HG03521 (cell line): Measurements from ENCODE around the gene HSPD1.
A peak's percentile ranks its signal among the peaks of the same experiment; 100 is the strongest.

Experiments
- ATAC-seq: cut with Tn5 transposase; IDR thresholded peaks from one replicate; pipeline ENCODE4 v1.9.1; 2021; ENCODE audit warnings: mild to moderate bottlenecking, moderate library complexity; ENCODE audit not compliant: unreplicated experiment

HSPD1 gene

DNA sequence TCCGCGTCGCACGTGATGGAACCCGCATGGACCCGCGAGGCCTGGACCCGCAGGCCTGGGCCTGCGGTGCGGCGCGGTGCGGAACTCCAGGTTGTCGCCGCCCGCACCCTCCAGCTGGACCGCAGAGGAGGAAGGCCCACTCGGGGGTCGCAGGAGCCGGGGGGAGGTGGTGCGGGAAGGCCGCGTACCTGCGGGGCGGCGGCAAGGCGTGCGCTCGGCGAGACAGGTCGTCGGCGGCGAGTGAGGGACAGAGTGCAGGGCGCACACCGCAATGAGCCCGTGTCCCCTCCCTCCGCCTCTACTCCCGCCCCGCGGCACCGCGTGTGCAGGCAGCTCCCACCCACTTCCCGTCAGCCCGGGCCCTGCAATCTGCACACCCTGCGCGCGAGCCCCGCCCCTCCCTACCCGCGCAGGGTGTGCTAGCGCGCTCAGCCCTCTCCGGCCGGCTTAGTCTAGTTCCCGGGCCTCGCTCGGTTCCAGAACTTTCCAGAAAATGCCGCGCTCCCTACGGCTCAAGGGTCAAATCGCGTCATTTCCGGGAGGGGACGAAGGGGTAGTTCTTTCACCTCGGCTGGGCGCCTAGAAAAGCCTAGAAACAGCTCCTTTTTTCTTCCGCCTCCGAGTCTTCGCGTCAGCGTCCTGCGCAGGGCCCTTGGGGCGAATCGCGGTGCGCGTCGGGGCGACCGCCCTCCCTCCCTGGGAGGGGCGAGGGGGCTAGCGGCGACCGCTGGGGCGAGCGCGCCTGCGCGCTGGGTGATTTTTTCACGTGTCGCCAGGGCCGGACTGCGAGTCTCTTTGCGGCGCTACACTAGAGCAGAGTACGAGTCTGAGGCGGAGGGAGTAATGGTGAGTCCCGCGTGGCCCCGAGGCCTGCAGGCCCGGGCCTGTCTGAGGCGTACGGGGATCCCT lies at the start of gene HSPD1, which contains the start of gene HSPE1:
HSPD1 (minus strand) TSS at position 247 of the 909 bp plus-strand sequence. CDS start 992 bp downstream, outside the sequence.
HSPE1 (plus strand) TSS at position 786 of the 909 bp plus-strand sequence; CDS start at position 844, 58 bp downstream.
- peak; percentile 76 for ATAC-seq

DNA sequence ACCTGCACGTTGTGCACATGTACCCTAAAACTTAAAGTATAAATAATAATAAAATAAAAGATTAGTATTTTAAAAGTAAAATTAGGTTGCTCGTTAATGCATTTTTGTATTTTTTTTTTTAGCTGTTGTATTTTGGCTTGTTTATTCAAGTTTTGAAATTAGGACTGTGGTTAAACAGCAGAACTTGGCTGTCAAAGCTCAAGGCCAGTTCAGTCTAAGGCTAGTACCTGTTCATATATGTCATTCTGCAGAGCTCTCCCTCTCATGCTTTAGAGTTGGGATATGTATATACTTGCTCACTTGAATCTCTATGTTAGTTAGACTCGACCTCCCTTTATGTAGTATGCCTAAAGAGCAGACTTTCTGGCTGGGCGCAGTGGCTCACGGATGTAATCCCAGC lies 48.9 kb upstream of the HSPD1 start:
- no peak for ATAC-seq

DNA sequence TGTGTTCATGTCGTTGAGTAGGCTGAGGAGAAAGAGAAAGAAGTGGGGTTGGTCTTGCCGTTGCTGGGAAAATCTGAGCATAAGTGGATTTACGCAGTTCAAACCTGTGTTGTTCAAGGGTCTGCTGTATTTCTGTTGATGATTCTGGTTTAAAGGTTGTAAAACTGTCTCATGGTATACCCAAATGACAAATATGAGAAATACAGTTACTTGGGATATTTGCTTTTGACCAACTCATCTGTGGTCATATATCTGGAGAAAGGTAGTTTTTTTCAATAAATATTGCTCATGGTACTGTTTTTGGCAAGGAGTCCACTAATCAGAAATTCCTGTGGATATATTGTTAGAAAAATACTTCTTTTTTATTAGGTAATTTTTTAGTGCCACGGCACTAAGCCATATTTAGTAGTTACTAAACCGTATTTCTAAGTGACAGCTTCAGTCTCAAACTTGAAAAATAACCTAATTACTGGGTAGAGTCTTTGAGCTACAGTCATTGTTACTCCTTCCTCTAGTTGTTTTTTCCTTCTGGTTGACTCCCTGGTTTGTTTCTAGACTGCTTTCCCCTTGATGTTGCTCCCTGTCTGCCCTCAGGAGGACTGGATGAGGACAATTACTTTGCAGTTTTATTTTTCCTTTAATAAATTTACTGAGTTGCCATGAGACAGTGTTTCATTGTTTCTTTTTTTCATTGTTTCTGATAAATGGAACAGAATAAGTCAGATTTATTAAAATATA lies 47.7 kb upstream of the HSPD1 start:
- ATAC-seq: no peak

DNA sequence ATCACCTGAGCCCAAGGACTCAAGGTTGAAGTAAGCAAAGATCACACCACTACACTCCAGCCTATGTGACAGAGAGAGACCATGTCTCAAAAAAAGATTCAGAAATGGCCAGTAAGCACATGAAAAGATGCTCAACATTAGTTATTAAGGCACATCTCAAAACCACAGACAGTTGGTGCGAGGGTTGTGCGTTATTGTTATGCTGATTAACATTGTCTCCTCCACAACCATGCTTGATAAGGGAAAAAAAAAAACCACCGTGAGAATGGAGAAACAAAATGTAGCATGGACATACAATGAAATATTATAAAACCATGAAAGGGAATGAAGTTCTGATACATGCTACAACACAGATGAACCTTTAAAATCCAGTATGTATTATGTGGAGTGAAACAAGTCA lies 43.6 kb upstream of the HSPD1 start:
- no peak for ATAC-seq

DNA sequence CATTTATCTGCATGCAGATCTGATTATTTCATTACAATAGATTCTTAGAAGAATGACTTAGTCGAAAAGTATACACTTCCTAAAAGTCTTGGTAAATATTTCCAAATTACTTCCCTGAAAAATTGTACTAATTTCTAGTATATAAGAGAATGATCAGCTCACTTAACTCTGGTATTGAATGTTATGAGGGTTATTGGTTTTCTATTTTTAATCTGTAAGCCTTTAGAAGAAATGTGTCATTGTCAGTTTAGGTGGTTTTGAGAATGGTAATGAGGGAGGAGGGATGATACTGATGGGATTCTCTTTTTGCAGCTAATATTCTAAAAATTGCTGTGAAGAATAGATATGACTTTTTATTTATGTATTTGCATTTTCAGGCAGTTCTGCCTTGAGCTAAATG lies 40.1 kb upstream of the HSPD1 start:
- ATAC-seq: no peak

DNA sequence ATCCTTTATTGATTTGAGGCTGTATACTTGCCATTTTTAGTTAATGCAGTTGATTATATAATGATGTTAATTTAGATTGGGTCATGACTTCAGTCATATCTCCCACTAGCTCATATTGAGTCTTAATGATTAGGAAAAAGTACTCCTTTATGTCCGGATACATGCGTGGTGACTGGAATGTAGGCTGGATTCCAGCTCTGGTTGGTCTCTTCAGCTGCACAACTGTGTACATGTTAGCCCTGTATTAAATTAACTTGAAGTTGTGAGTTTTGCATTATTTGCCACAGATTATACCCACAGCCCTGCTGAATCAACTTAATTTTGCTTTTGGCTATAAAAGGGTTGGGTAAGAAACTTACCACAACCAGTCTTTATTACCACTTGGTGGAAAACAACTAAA lies 38.8 kb upstream of the HSPD1 start:
- no peak for ATAC-seq

DNA sequence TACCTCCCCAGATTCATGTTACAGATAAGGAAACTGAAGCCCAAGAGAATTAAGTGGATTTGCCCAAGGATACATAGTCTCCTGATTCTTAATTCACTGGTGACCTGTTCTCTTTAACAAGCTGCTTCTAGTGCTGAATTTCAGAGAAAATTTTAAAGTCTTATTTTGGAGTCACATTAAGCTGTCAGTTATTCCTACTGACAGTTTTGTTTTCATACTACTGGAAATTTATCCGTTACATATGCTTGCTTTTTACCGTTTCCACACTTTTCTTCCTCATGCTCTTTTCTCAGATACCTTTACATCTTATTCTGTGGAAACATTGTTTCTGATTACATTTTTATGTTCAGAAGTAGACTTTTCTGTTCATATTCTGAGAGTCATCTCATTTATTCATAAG lies 17.5 kb upstream of the HSPD1 start:
- no peak for ATAC-seq

DNA sequence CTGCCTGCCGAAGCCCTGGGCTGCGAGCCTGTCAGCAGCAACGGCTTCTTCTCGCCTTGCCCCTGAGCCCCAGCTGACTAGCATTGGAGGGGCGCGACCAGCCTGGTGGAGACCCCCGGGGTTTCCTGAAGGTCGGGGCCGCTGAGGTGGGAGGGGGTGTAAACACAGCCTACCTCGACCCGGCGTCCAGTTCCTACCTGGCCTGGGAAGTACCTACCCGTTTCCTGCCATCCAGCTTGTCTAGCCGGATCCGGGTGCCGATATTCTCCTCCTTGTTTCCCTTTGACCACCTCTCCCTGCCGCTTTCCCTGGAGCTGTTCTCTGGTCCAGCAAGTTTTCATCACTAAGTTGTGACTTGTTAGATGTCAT lies 16.7 kb upstream of the HSPD1 start:
- ATAC-seq: peak; percentile 4

DNA sequence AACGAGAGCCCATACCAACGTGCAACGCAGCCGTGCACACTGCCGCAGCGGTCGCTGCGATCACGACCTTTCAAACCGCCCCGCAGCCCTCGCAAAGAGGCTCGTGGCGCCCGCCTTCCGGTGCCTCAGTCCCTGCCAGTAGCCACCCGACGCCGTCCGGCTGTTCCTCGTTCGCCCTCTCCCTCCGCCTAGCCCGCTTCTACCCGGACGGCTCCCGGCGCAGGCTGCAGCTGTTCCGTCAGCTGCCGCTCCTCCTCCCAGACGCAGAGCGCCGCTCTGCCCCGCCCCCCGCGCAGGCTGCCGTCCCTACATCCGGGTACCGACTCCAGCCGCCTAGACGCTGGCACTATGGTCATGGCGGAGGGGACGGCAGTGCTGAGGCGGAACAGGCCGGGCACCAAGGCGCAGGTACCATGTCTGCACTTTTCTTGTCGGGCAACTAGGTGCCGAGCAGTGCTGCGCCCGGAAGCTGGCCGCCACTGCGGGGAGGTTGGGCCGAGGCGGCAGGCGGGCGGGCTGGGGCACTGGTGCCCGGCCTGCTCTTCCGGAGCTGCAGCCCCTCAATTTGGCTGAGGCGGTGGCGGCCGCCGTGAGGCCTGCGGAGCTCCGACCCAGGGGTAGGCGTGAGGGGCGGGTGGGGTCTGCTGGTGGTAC lies 16.2 kb upstream of the HSPD1 start, which contains the start of gene MOB4:
MOB4 (plus strand) TSS at position 328 of the 654 bp plus-strand sequence; CDS start at position 349, 21 bp downstream.
- peak; percentile 97 for ATAC-seq

DNA sequence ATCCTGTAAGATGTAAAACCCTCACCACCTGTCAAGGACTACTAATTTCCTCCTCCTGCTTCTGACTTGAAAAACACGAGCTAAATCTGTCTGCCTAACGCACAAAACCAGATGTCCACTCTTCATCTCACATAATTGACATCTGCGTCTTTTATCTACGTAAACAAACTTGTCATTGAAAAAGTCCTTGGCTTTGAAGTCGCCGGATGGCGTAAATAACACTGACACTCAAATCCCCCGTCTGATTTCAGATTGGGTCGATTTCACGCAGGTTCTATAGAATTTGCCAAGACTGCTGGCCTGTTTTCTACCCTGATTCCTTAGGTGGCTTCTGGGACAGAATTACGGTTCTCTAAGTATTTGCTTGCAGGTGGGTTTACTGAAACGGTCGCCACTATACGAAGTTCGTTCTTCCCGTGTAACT lies 15.7 kb upstream of the HSPD1 start:
- no peak for ATAC-seq

DNA sequence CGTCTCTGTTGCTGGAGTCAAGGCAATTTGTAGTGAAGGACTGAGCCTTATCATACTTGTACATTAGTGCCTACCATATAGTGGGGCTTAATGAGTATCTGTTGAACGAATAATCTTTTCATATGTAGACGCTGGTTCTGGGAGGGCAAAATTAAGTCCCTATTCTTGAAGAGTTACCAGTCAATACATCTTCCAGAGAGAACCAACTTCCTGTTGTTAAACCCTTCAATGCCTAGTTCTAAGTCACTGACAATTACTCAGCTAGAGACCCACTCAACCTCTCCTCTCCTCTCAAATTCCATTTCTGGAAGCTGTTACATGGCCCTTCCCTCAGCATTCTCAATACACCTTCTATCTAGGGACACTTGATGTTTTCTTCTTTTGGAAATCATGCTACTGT lies 15.1 kb upstream of the HSPD1 start:
- ATAC-seq: no peak

DNA sequence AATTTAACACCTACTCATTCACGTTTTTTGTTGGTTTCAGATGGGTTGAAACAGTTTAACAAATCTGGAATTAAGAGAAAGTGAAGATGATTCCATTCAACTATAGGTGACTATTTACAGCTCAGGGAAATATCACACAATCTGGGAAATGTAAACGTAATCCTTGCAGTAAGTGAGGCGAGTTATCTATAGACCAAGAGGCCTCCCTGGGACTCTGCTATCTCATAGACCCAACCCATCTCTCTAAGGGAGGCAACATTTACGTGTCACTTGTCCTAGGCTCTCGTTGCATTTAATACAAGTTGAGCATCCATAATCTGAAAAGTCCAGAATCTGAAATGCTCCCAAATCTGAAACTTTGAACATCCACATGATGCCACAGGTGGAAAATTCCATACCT lies 14.3 kb upstream of the HSPD1 start:
- no peak for ATAC-seq

DNA sequence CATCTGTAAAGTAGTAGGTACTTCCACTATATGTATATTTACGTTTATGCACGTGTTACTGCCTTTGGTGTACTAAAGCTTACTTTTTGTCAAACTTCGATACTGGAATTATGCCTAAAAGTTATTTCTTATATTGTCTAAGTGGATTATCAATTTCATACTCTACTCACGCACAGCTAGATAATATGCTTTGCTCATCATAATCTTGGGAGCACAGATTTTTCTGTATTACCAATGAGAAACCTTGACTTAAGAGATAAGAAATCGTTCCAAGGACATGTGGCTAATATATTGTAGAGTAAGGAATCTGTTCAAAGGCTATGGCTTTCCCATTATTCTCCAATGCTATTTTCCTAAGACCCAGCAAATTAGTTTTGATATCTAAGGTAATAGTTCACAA lies 7.0 kb upstream of the HSPD1 start:
- ATAC-seq: no peak

DNA sequence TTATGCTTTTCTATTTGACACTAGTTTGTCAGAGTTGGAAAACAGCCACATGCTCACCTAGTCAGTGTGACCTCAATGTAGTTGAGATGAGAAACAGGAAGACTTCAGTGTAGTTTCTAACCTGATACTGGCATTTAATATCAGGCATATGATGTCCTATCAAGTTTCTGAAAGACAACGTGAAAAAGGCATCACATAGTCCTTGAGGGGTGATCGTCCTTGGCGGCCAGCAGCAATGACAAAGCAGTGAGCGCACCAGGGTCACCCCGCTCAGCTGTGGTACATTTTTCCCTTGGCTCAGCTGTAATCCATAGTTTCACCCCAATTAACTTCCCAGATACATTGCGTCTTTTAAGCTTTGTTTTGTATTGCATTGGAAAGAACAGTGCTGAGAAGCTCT lies 4.9 kb upstream of the HSPD1 start:
- ATAC-seq: no peak

DNA sequence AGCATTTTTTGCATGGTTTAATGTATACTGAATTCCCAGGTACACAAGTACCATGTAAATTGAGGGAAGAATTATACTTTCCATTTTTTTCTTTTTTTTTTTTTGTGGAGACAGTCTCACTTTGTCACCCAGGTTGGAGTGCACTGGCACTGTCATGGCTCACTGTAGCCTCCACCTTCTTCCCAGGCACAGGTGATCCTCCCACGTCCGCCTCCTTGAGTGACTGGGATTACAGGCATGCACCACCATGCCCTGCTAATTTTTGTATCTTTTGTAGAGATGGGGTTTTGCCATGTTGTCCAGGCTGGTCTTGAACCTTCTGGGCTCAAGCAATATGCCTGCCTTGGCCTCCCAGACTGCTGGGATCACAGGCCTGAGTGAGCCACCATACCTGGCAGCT lies 4.4 kb upstream of the HSPD1 start:
- ATAC-seq: no peak

DNA sequence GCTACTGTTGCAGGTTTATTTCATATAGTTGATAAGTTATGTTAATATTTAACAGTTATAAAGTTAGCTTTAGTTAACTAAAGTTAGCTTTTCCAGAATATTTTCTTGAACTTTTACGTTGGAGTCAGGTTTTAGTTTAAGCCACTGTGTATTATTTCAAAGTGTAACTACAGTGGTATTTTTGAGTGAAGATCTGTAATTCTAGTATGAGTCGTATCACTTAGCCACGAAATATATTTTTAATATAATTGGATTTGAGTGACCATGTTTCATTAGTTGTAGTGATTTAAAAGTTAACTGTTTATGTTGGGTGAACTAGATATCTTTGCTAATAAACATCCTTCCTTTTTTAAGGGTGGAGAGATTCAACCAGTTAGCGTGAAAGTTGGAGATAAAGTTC lies 3.0 kb upstream of the HSPD1 start:
- ATAC-seq: no peak

DNA sequence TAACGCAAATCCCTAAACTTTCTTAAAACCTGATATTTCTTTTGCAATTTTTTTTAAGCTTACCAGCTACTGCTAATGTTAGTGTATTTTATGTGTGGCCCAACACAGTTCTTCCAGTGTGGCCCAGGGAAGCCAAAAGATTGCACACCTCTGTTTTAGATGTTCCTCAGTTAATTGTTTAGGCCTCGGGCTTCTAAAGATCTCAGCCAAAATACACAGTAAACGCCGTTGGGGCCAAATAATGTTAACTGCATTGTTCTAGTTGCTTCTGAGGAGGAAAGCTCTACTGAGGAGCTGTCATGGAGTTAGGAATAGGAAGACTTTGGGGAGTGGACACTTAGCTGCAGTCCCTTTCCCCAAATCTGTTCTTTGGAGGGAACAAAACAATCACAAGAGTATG lies 2.6 kb upstream of the HSPD1 start:
- no peak for ATAC-seq

DNA sequence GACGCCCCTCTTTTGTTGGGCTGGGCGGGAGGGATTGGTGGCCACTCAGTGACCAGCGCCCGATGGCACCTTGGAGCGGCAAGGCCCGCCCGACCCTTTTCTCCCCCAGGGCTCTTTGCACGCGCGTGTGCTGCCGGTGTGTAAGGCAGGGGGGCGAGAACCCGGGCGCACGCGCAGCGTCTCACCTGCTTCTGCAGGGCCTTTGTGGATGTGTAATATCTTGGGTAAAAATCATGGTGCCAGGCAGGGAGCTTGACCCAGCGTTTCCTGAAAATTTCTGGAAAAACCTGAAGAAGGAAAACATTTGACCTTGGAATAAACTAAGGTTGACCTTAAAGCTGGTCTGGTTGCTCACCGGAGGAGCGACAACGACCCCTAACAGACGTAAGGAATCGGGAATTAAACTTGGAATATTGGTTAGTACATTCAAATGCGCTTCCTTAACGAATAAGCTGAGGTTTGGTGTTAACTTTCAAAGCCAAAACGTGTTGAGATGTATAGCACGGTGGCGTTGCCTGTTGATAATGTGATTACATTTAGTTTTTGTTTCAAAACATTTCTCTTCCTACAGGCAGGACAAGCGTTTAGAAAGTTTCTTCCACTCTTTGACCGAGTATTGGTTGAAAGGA lies 977 bp upstream of the HSPD1 start:
- ATAC-seq: peak; percentile 1

DNA sequence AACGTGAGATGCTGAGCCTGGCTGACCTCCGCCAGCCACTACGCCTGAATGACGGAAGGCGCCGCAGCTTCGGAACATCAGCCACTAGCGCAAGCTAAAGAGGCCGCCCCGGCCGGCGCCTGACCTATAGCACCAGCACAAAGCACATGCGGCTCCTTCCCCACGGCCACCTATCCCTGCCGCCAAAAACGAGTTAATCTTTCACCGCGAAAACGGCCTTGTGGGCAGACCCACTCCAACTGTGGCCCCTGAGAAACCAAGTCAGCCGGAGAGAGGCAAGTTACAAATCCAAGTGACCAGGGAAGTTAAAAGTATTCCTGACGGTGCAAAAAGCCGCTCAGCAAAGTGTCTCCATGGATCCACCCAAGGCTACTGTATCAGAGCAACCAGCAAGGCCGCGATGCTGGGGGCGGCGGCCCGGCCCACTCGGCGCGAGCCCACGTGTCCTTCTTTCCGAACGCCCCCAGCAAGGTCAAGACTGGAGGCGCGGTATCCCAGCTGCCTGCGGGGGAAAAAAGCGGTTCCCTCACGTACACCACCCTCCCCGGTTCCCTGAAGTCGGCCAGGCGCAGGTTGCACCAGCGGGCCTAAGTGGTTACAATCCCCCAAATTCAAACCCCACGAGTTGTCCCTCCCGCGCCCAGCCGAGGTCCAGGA lies 575 bp downstream of the HSPD1 start:
- ATAC-seq: peak; percentile 19

DNA sequence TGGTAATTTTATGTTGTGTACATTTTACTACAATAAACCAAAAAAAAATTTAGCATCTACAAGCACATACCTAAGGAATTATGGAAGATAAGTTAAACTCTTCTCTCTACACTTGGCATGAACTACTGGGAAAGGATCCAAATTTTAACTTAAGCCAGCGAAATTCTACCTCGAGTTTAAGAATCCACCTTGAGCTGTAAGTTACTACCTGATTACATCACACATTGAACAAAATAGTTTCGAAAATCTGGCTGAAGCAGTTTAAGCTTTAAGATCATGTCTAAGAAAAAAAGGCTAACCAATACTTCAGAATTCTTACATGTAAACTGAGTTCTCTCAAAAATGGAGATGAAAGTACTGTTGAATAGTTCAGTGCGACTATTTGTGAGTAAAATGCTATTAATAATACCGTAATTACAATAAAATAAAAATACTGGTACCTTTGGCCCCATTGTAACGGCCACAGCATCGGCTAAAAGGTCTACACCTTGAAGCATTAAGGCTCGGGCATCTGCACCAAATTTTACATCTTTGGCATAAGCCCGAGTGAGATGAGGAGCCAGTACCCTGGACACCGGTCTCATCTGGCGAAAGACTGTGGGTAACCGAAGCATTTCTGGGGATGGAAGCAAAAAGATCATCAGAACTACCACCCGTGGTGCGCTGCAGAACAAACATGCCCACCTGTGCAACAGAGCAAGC lies 1.3 kb downstream of the HSPD1 start:
- ATAC-seq: no peak
